Measurements from ENCODE around the gene SEC14L5. TPM values are rescaled to one million over a fixed set of nuclear protein-coding genes. Genes with fewer than 3 reads are reported as not detected.
"Not testable (repeated sequence)": the region's sequence is repeated elsewhere in the genome, so short reads cannot be mapped to it uniquely, and the experiment has no call there.

The SEC14L5 gene
- total RNA-seq, 2 experiments from 2014 or later: not detected

DNA sequence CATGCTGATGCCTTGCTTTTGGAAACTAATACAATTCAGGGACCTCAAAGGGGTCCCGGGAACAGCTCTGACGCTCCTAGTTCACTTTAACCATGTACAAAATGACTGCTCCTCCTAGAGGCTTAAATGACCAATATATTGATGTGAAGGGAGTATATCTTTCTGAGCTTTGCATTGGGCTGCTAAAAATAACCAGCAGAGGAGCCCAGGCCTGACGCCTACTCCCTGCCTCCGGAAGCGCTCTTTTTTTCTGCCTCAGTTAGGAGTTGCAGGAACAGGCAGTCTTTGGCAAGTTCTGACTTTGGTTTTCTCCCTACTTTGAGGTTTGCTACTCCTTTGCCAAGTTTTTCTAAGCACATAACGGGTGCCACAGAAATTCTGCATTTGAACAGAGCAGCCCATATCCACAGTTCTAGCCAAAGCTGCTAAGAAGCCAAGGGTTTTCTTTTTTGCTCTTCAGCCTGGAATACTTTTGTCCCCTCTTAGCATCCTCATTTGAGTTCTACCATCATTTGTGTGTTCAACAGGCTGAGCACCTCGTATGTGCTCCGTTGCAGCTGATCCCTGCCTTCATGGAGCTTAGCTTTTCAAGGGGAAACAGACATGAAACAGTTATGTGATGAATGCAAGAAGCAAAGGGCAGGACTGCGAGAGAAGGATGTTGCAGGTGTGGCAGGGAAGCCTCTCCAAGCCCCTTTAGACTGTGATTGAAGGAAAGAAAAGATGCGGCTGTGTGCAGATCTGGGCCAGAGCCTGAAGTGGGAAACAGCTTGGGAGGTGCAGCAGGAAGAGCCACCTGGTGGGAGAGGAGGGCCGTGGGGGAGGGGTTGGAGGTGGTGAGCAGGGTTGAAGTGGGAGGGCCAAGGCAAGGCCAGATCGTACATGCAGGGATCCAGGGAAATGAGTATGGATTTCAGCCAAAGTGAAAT, 78.4 kb downstream of the SEC14L5 start:
- Mint-ChIP-seq H3K9me3 (ENCODE audit: low read depth) (no peaks in the 10 kb centered on the region), H3K36me3 (no peaks in the 10 kb centered on the region), H3K27me3 (no peaks in the 10 kb centered on the region), H3K4me3 (no peak overlapping the region), H3K4me1 (peaks cover 17% of the 10 kb centered on the region), H3K27ac (no peak overlapping the region)
- CTCF ChIA-PET: no interaction called here
- no peak for DNase-seq
- no peak for ATAC-seq

DNA sequence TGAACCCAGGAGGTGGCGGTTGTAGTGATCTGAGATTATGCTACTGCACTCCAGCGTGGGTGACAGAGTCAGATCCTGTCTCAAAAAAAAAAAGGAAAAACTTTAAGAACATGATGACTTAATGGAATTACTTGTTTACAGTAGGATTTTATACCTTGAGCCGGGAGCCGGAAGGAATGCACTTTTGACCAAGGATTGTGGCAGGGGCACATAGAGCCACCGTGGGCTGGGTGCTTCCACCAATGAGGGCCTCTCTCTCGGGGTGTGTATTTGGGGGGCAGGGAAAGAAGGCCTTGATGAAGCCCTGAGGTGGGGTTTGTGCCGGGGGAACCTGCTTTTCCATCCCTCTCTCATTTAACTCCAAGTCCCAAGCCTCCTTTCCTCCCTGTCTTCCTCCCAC, 82.3 kb downstream of the SEC14L5 start:
- Mint-ChIP-seq H3K4me3 (no peak overlapping the region), H3K9me3 (ENCODE audit: low read depth) (no peaks in the 10 kb centered on the region), H3K27ac (no peak overlapping the region), H3K36me3 (no peaks in the 10 kb centered on the region), H3K27me3 (no peaks in the 10 kb centered on the region), H3K4me1 (no peaks in the 10 kb centered on the region)
- CTCF ChIA-PET: no interaction called here
- ATAC-seq (no peak), DNase-seq (no peak)

DNA sequence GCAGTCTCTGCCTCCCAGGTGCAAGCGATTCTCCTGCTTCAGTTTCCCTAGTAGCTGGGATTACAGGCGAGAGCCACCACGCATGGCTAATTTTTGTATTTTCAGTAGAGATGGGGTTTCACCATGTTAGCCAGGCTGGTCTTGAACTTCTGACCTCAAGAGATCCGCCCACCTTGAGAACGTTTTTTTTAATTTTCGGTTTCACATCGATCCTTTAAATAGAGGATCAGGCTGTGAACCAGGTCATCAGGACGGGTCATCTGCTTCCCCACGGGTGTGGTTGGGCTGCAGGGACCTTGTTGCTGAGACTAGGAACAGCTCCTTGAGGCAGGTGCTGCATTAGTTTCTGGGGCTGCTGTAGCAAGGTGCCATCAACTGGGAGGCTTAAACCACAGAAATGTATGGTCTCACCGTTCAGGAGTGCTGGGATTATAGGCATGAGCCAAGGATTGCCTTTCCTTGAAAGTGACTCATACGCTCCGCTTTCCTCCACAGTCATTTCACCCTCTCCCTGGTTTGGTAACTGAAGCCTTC, 83.5 kb downstream of the SEC14L5 start:
- DNase-seq (no peak), ATAC-seq (no peak)
- H3K4me3 Mint-ChIP-seq: no peak overlapping the region
- CTCF ChIA-PET: no interaction called here
- H3K36me3 Mint-ChIP-seq: no peaks in the 10 kb centered on the region
- H3K9me3 Mint-ChIP-seq (ENCODE audit: low read depth): no peaks in the 10 kb centered on the region
- no peaks in the 10 kb centered on the region for H3K4me1 Mint-ChIP-seq
- H3K27me3 Mint-ChIP-seq: no peaks in the 10 kb centered on the region
- H3K27ac Mint-ChIP-seq: no peak overlapping the region

GRCh38 chr16:5042574-5043171, 84.5 kb downstream of the SEC14L5 start:
- Mint-ChIP-seq H3K27me3 (no peaks in the 10 kb centered on the region), H3K27ac (no peak overlapping the region), H3K9me3 (ENCODE audit: low read depth) (no peaks in the 10 kb centered on the region), H3K36me3 (no peaks in the 10 kb centered on the region), H3K4me3 (no peak overlapping the region), H3K4me1 (no peaks in the 10 kb centered on the region)
- no peak for DNase-seq
- CTCF ChIA-PET: interaction anchor here (1.0 to 1.2 kb wide), 2 partner anchors 8 to 11 kb away, joined by 3 to 6 read pairs; partner anchors contain the start of gene NAGPA
- ATAC-seq: no peak

DNA sequence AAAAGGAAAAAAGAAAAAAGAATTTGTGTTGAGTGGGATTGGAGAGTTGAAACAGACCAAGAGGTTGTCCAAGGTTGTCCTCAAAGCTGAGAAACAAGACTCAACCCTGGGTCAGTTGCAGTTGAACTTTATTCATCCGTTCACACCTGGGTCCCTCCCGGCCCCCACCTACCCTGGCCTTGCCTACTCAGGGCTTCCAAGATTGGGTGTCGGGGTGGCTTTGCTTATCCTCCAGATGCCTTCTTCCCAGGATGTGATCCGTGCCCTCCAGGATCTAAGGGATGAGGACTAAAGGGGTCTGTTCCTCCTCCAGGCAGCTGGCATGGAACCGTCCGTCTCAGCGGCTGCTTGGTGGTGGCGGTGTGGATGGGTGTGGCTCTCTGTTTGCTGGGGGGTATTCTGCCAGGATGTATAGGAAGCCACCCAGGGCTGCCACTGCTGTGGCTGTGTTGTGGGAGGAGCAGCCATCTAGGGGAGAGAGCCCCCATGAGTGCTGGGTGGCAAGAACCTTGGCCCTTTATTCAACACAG, 85.9 kb downstream of the SEC14L5 start:
- no peak for DNase-seq
- Mint-ChIP-seq H3K27ac (no peak overlapping the region), H3K36me3 (no peaks in the 10 kb centered on the region), H3K27me3 (peaks cover 8% of the 10 kb centered on the region), H3K4me3 (no peak overlapping the region), H3K4me1 (no peaks in the 10 kb centered on the region), H3K9me3 (ENCODE audit: low read depth) (no peaks in the 10 kb centered on the region)
- CTCF ChIA-PET: no interaction called here
- no peak for ATAC-seq

- H3K9me3 Mint-ChIP-seq (ENCODE audit: low read depth); ATAC-seq; H3K4me1 Mint-ChIP-seq; H3K4me3 Mint-ChIP-seq; H3K36me3 Mint-ChIP-seq; H3K27ac Mint-ChIP-seq; DNase-seq; CTCF ChIA-PET: not testable (repeated sequence)
- peaks cover 12% of the 10 kb centered on the region for H3K27me3 Mint-ChIP-seq
These were observed 86.5 kb downstream of the SEC14L5 start for GRCh38 chr16:5044581-5044980.

DNA sequence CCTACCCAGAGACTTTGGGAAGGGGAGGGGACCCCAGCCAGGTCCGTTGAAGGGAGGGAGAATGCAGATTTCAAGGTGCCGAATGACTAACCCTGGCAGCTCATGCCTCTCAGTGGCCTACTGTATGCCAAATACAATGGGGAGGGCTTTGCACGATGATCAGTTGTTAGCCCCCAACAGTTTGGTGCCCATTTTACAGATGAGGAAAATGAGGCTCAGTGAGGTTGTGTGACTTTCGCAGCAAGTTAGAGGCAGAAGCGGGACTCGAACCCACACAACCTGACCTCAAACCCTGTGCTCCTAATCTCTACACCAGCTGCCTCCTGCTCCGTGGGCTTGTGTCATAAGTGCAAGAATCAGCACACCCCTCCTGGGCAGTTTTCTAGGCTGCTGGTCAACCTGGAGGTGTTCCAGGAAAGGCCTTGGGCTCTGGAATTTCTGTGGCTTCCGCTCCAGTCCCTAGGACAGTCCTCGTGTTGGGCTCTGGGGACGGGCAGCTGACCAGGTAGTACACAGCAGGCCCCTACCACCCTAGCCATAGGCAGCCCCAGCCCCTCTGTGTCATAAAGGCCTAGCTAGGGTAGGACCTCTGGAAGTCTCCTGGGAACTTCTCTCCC, 87.5 kb downstream of the SEC14L5 start:
- no peaks in the 10 kb centered on the region for H3K4me1 Mint-ChIP-seq
- H3K36me3 Mint-ChIP-seq: no peaks in the 10 kb centered on the region
- peaks cover 21% of the 10 kb centered on the region for H3K27me3 Mint-ChIP-seq
- no peaks in the 10 kb centered on the region for H3K9me3 Mint-ChIP-seq (ENCODE audit: low read depth)
- H3K4me3 Mint-ChIP-seq: no peak overlapping the region
- CTCF ChIA-PET: no interaction called here
- DNase-seq (no peak), ATAC-seq (no peak)
- no peak overlapping the region for H3K27ac Mint-ChIP-seq

GRCh38 chr16:5046914-5047313, 88.8 kb downstream of the SEC14L5 start:
- Mint-ChIP-seq H3K36me3 (no peaks in the 10 kb centered on the region), H3K27ac (no peak overlapping the region), H3K27me3 (peaks cover 29% of the 10 kb centered on the region), H3K4me1 (no peaks in the 10 kb centered on the region), H3K9me3 (ENCODE audit: low read depth) (no peaks in the 10 kb centered on the region), H3K4me3 (no peak overlapping the region)
- ATAC-seq (no peak), DNase-seq (no peak)
- CTCF ChIA-PET: no interaction called here

- ATAC-seq (no peak), DNase-seq (no peak)
- Mint-ChIP-seq H3K9me3 (ENCODE audit: low read depth) (no peaks in the 10 kb centered on the region), H3K27me3 (peaks cover 12% of the 10 kb centered on the region), H3K4me1 (no peaks in the 10 kb centered on the region), H3K27ac (no peak overlapping the region), H3K4me3 (no peak overlapping the region), H3K36me3 (no peaks in the 10 kb centered on the region)
- CTCF ChIA-PET: interaction anchor here (1.6 to 2.3 kb wide), 3 partner anchors 30 to 37 kb away, joined by 5 to 12 read pairs (median 7); no protein-coding TSS in a partner anchor
These were observed 97.0 kb downstream of the SEC14L5 start for GRCh38 chr16:5054876-5055865.

DNA sequence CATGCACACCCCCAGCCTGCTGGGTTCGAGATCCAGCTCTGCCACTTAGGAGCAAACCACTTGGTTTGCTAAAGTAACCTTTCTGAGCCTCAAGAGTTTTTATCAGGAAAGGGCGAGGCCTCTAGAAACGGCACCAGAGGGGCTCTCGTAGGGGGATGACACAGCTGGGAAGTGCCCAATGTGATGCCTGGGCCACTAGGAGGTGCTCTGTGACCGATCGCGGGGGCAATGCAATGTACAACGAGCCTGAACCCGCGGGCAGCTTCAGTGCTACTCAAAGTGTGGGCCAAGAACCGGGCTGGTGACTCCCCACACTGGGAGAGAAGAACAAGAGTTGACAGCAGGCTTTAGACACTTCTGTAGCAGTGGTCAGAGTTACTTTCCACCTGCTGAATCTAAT, 98.2 kb downstream of the SEC14L5 start:
- CTCF ChIA-PET: interaction anchor here (0.8 to 2.3 kb wide), 7 partner anchors 14 to 560 kb away, joined by 4 to 12 read pairs (median 5); no protein-coding TSS in a partner anchor
- ATAC-seq (peak; percentile 90), DNase-seq (peak; percentile 64)
- H3K27me3 Mint-ChIP-seq: peaks cover 2% of the 10 kb centered on the region
- no peaks in the 10 kb centered on the region for H3K9me3 Mint-ChIP-seq (ENCODE audit: low read depth)
- H3K36me3 Mint-ChIP-seq: no peaks in the 10 kb centered on the region
- no peaks in the 10 kb centered on the region for H3K4me1 Mint-ChIP-seq
- no peak overlapping the region for H3K27ac Mint-ChIP-seq
- no peak overlapping the region for H3K4me3 Mint-ChIP-seq

- no peak for ATAC-seq
- CTCF ChIA-PET: no interaction called here
- Mint-ChIP-seq H3K36me3 (no peaks in the 10 kb centered on the region), H3K9me3 (ENCODE audit: low read depth) (no peaks in the 10 kb centered on the region), H3K4me3 (no peak overlapping the region), H3K4me1 (peaks cover 4% of the 10 kb centered on the region), H3K27ac (no peak overlapping the region), H3K27me3 (no peaks in the 10 kb centered on the region)
- DNase-seq: no peak
These were observed 100.3 kb downstream of the SEC14L5 start for GRCh38 chr16:5058476-5058875.

DNA sequence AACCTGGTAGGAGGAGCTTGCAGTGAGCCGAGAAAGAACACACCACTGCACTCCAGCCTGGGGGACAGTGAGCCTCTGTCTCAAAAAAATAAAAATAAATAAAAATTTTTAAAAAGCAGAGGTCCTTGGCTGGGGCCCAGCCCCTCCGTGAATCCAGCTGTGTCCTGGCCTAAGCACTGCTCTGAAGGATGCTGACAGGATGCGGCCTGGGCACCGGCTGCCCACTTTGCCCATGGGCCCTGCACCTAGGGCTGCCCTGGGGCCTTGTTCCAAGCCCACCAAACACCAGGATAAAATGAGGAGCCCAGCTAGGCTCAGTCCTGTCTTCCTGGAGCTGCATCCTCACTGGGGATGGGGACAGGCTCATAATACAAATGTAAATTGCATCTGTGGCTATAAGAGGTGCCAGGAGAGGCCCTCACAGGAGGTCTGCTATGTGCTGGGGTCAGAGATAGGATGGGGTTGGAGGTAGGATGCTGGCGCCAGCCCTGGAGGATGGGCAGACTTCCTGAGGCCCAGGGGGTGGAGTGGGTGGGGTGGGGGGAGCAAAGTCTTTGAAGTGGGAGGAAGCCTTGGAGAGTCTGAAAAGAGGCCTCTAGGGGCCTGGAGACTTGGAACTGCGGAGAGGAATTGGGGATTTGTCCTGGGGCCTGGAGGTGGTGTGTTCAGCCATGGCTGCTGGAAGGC, 101.4 kb downstream of the SEC14L5 start:
- DNase-seq (no peak), ATAC-seq (no peak)
- Mint-ChIP-seq H3K9me3 (ENCODE audit: low read depth) (no peaks in the 10 kb centered on the region), H3K36me3 (no peaks in the 10 kb centered on the region), H3K27me3 (no peaks in the 10 kb centered on the region), H3K4me1 (peaks cover 4% of the 10 kb centered on the region), H3K27ac (no peak overlapping the region), H3K4me3 (no peak overlapping the region)
- CTCF ChIA-PET: interaction anchor here (1.2 to 1.6 kb wide), 2 partner anchors 8 to 25 kb away, joined by 3 to 4 read pairs; no protein-coding TSS in a partner anchor

Data from activated CD8-positive, alpha-beta memory T cell treated with anti-CD3 and anti-CD28 coated beads, Interleukin-2, amount 10 ng/mL, durations not matched to agents 7 days and 5 days (primary cell).